Inflammatory macrophage (primary cell): Measurements from ENCODE around the gene LRPPRC.

Source experiments
- DNase-seq, 2 donors: peaks; one replicate each; pipeline ENCODE4 v3.0.0-alpha.2; 2020 to 2022

LRPPRC gene

GRCh38 chr2:43906448-43907109 lies 89.2 kb downstream of the LRPPRC start:
- no peak for DNase-seq

- DNase-seq, result no peak
Measured at GRCh38 chr2:43905871-43906270, 89.9 kb downstream of the LRPPRC start.

- no peak for DNase-seq
Measured at GRCh38 chr2:43905371-43905803, 90.4 kb downstream of the LRPPRC start.

GRCh38 chr2:43899589-43899988 lies 96.2 kb downstream of the LRPPRC start:
- no peak for DNase-seq

GRCh38 chr2:43898838-43899346 lies 96.9 kb downstream of the LRPPRC start:
- DNase-seq, result no peak

- DNase-seq, result no peak
Measured at GRCh38 chr2:43898134-43898837, 97.5 kb downstream of the LRPPRC start.

GRCh38 chr2:43897492-43897891 lies 98.3 kb downstream of the LRPPRC start:
- DNase-seq, result no peak

- no peak for DNase-seq
Measured at GRCh38 chr2:43896906-43897305, 98.9 kb downstream of the LRPPRC start.

GRCh38 chr2:43894743-43895142 lies 101.0 kb downstream of the LRPPRC start:
- DNase-seq, result no peak

- DNase-seq, result no peak
Measured at GRCh38 chr2:43890855-43891254, 104.9 kb downstream of the LRPPRC start.

- DNase-seq, result no peak
Measured at GRCh38 chr2:43889416-43889815, 106.4 kb downstream of the LRPPRC start.

- DNase-seq, result no peak
Measured at GRCh38 chr2:43887176-43887575, 108.6 kb downstream of the LRPPRC start.

GRCh38 chr2:43885132-43885632 lies 110.6 kb downstream of the LRPPRC start:
- DNase-seq, result no peak

GRCh38 chr2:43884689-43885088 lies 111.1 kb downstream of the LRPPRC start:
- DNase-seq, result no peak

- DNase-seq, result no peak
Measured at GRCh38 chr2:43882312-43882711, 113.5 kb downstream of the LRPPRC start.

- no peak for DNase-seq
Measured at GRCh38 chr2:43880952-43881351, 114.8 kb downstream of the LRPPRC start.

- DNase-seq, result no peak
Measured at GRCh38 chr2:43880471-43880870, 115.3 kb downstream of the LRPPRC start.

GRCh38 chr2:43879261-43879660 lies 116.5 kb downstream of the LRPPRC start:
- DNase-seq, result no peak

- DNase-seq, result peak; percentile 47 to 49
Measured at GRCh38 chr2:43877782-43878464, 117.9 kb downstream of the LRPPRC start.

GRCh38 chr2:43874776-43875451 lies 120.9 kb downstream of the LRPPRC start:
- no peak for DNase-seq

GRCh38 chr2:43872151-43872550 lies 123.6 kb downstream of the LRPPRC start:
- DNase-seq, result no peak

- DNase-seq, result no peak
Measured at GRCh38 chr2:43855292-43855691, 140.5 kb downstream of the LRPPRC start.

- no peak for DNase-seq
Measured at GRCh38 chr2:43854671-43855070, 141.1 kb downstream of the LRPPRC start.
